Tibial artery (tissue), 4 donors: ENCODE results near the gene BBC3.
"Not testable (repeated sequence)": the region's sequence is repeated elsewhere in the genome, so short reads cannot be mapped to it uniquely, and the experiment has no call there.

Experiments used
- DNase-seq, 2 donors: peaks; one replicate each; pipeline ENCODE4 v3.0.0-alpha.2; 2019
- H3K27ac ChIP-seq, 2 donors: fragments of 200-600 bp; sonication (generic) in 1 of 2; 1 replicate in 1 of 2; 2 replicates in 1 of 2; pipeline ENCODE4 v1.5.1; 2018 to 2019; ENCODE audit warnings: mild to moderate bottlenecking in 1 of 2
- H3K27me3 ChIP-seq, 2 donors: fragments of 200-600 bp; sonication (generic) in 1 of 2; one replicate each; pipeline versions ENCODE4 v1.5.1 to v1.6.0; 2016 to 2019
- H3K36me3 ChIP-seq, 3 donors: fragments of 200-600 bp; sonication (generic) in 2 of 3; one replicate each; pipeline ENCODE4 v1.5.1; 2016 to 2019; ENCODE audit warnings: mild to moderate bottlenecking in 2 of 3
- H3K4me1 ChIP-seq, 4 donors: fragments of 200-600 bp; sonication (generic) in 2 of 4; 1 replicate in 3 of 4; 2 replicates in 1 of 4; pipeline ENCODE4 v1.5.1; 2016 to 2019
- H3K4me3 ChIP-seq, 2 donors: fragments of 200-600 bp; sonication (generic) in 1 of 2; 1 replicate in 1 of 2; 2 replicates in 1 of 2; pipeline ENCODE4 v1.5.1; 2018 to 2019; ENCODE audit warnings: mild to moderate bottlenecking in 2 of 2
- H3K9me3 ChIP-seq, 3 donors: fragments of 200-600 bp; sonication (generic) in 1 of 3; one replicate each; pipeline ENCODE4 v1.5.1; 2016 to 2019
- intact Hi-C: fragments of 100-400 bp; cut with DNase I; formaldehyde crosslinking; loops from one replicate; pipeline ENCODE4 v1.15.0; 2023; ENCODE audit warnings: low total_unique reads
- TF ChIP-seq, protein P1 (sequence below), 2 experiments: fragments of 200-600 bp in 1 of 2; fragments of 450-650 bp in 1 of 2; IDR thresholded peaks; one replicate each; pipeline ENCODE4 v1.5.1; 2017 to 2019; ENCODE audit warnings: antibody characterized with exemption in 2 of 2, mild to moderate bottlenecking in 1 of 2, moderate library complexity in 1 of 2

The BBC3 gene

DNA sequence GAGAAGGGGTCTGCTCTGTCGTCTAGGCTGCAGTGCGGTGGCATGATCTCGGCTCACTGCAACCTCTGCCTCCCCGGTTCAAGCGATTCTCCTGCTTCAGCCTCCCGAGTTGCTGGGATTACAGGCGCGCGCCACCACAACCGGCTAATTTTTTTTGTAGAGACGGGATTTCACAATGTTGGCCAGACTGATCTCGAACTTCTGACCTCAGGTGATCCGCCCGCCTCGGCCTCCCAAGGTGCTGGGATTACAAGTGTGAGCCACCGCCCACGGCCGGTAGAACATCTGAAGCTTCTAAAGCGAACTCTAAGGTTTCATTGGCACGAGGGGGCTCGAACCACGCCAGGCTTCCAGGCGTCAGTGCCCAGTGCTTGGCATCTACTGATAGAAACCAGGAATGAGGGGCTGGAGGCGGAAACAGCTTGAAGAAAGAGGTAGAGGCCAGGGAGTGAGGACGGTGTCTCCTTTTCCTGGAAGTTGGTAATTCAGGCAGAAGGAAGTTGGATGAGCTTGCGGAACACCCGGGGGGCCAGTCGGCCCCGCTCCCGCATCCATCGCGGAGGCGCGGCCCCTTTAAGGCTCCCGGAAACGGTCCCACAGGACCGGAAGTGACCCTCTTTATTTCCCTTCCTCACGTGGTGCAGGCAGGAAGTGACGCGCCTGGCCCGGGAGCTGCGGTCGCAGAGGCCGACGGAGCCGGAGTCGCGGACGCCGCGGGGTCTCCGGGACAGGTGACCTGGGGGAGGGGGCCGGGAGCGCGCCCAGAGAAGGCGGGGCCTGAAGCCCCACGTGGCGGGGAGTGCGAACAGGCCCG, 25.1 kb upstream of the BBC3 start, which contains the start of gene CCDC9:
Gene CCDC9 (plus strand): TSS at position 647 of the 814 bp plus-strand sequence. CDS start 1,876 bp downstream, outside the sequence.
- no peaks in the 10 kb centered on the region for H3K27me3 ChIP-seq
- peaks cover 23 to 28% (median 28%) of the 10 kb centered on the region in 3 donors for H3K36me3 ChIP-seq
- H3K4me1 ChIP-seq, result peaks cover 0 to 40% (median 25%) of the 10 kb centered on the region in 4 donors
- no peaks in the 10 kb centered on the region for H3K9me3 ChIP-seq
- H3K4me3 ChIP-seq, result peak within 1 kb of the TSS; percentile 55 to 63
- intact Hi-C loops, result no loop called here
- TF ChIP-seq, protein P1, sequence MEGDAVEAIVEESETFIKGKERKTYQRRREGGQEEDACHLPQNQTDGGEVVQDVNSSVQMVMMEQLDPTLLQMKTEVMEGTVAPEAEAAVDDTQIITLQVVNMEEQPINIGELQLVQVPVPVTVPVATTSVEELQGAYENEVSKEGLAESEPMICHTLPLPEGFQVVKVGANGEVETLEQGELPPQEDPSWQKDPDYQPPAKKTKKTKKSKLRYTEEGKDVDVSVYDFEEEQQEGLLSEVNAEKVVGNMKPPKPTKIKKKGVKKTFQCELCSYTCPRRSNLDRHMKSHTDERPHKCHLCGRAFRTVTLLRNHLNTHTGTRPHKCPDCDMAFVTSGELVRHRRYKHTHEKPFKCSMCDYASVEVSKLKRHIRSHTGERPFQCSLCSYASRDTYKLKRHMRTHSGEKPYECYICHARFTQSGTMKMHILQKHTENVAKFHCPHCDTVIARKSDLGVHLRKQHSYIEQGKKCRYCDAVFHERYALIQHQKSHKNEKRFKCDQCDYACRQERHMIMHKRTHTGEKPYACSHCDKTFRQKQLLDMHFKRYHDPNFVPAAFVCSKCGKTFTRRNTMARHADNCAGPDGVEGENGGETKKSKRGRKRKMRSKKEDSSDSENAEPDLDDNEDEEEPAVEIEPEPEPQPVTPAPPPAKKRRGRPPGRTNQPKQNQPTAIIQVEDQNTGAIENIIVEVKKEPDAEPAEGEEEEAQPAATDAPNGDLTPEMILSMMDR (IDR thresholded peaks at IDR 0.05), result no peak
- peak; percentile 95 to 98 for DNase-seq
- peak within 1 kb of the TSS; percentile 86 to 91 for H3K27ac ChIP-seq

DNA sequence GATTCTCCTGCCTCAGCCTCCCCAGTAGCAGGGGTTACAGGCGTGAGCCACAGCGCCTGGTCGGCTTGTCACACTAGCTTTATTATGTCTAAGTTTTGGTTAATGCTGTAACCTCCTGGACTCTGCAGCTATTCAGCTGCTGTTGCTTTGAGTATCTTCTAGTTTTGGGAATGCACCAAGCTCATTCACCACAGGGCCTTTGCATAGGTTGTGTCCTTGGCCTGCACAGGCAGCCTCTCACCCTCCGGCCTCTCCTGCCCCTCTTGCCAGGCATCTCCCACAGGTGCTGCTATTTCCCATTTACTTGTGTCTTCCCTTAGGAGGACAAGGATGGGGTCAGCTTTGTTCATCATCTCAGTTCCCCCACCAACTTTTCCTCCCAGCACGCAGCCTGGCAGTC, 23.0 kb upstream of the BBC3 start:
- peaks cover 5 to 7% (median 7%) of the 10 kb centered on the region in 3 donors for H3K36me3 ChIP-seq
- H3K4me1 ChIP-seq, result peaks cover 0 to 24% (median 19%) of the 10 kb centered on the region in 4 donors
- no peaks in the 10 kb centered on the region for H3K27me3 ChIP-seq
- H3K9me3 ChIP-seq, result no peaks in the 10 kb centered on the region
- no peak overlapping the region for H3K4me3 ChIP-seq
- TF ChIP-seq, protein P1 (IDR thresholded peaks at IDR 0.05), result no peak
- H3K27ac ChIP-seq, result no peak overlapping the region
- DNase-seq, result no peak
- intact Hi-C loops, result no loop called here

DNA sequence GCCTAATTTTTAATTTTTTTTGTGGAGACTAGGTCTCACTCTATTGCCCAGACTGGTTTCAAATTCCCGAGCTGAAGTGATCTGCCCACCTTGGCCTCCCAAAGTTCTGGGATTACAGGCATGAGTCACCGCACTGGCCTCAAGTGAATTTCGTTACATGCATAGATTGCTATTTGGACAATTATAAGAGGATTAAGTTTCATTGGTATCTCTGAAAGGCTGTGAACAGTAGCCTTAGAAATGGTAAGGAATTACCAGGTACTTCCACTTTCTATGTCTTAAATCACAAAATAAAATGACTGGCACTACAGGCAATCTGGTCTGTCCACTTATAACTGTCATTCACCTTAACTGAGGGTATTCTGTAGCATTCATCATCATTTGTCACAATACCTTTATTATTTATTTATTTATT, 22.5 kb upstream of the BBC3 start:
- Histone ChIP-seq H3K9me3 (no peaks in the 10 kb centered on the region), H3K27ac (no peak overlapping the region), H3K4me1 (peaks cover 0 to 19% (median 14%) of the 10 kb centered on the region in 4 donors), H3K36me3 (peaks cover under 1 to 2% (median 2%) of the 10 kb centered on the region in 3 donors), H3K4me3 (no peak overlapping the region), H3K27me3 (no peaks in the 10 kb centered on the region)
- no peak for DNase-seq
- TF ChIP-seq, protein P1 (IDR thresholded peaks at IDR 0.05), result no peak
- intact Hi-C loops, result no loop called here

DNA sequence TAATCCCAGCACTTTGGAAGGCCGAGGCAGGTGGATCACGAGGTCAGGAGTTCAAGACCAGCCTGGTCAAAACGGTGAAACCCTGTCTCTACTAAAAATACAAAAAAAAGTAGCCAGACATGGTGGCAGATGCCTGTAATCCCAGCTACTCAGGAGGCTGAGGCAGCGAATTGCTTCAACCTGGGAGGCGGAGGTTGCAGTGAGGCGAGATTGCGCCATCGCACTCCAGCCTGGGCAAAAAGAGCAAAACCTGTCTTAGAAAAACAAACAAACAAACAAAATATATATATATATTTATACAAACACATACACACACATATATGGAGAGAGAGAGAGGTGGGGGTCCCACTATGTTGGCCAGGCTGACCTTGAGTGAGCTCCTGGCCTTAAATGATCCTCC, 22.0 kb upstream of the BBC3 start:
- H3K4me3 ChIP-seq, H3K27me3 ChIP-seq, H3K27ac ChIP-seq, DNase-seq, H3K9me3 ChIP-seq, H3K36me3 ChIP-seq, intact Hi-C loops: not testable (repeated sequence)
- H3K4me1 ChIP-seq, result peaks cover 0 to 14% (median 10%) of the 10 kb centered on the region in 4 donors

DNA sequence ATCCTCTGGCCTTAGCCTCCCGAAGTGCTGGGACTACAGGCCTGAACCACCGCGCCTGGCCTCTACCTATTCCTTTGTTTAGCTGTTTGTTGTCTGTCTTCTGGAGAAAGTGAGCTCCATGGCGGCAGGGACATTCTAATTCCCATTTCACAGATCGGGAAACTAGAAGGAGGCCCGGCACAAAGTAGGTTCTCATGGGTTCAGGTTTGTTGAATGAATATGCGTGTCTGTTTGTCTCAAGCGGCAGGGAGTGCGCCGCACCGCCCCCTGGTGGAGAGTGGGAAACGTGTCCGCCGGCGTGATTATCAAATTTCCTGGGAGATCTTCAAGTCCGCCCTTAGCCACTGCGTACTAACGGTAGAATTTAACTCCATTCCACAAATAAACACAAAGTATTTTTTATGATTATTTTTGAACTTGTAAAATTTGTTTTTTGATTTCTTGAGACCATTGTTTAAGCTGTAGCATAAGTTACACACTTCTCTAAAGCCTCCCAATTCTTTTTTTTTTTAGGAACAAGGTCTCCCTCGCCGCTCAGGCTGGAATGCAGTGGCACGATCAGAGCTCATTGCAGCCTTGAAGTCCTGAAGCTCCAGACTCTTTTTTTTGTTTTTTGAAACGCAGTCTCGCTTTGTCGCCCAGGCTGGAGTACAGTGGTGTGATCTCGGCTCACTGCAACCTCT, 16.4 kb upstream of the BBC3 start:
- no peaks in the 10 kb centered on the region for H3K36me3 ChIP-seq
- intact Hi-C loops, result loop anchor here (5.0 kb wide), 2 partner anchors 35 to 100 kb away; no protein-coding TSS in a partner anchor
- no peaks in the 10 kb centered on the region for H3K27me3 ChIP-seq
- no peak overlapping the region for H3K4me3 ChIP-seq
- DNase-seq, result peak; percentile 68 to 87
- peaks cover 0 to 23% (median 14%) of the 10 kb centered on the region in 4 donors for H3K4me1 ChIP-seq
- peak overlapping the region in 1 of 2 donors; percentile 49 for H3K27ac ChIP-seq
- TF ChIP-seq, protein P1 (IDR thresholded peaks at IDR 0.05), result peak; percentile 90 to 92
- H3K9me3 ChIP-seq, result no peaks in the 10 kb centered on the region
